Measurements from ENCODE around the gene CA5B. TPM values are rescaled to one million over a fixed set of nuclear protein-coding genes. Genes with fewer than 3 reads are reported as not detected.

The CA5B gene
- total and polyA plus RNA-seq, 2 donors (not counting 1 experiment from before 2014, with no cell fraction given), result 7.4 to 11.6 TPM

- DNase-seq (ENCODE audit: low read depth in 2 of 2), result no peak
- H3K79me2 ChIP-seq (ENCODE audit: control insufficient read depth, insufficient read depth, low read length), result no peaks in the 10 kb centered on the region
- TF ChIP-seq EZH2 (IDR thresholded peaks at IDR 0.05; ENCODE audit: low read length, missing control alignments), result no peak
- TF ChIP-seq, protein P1, sequence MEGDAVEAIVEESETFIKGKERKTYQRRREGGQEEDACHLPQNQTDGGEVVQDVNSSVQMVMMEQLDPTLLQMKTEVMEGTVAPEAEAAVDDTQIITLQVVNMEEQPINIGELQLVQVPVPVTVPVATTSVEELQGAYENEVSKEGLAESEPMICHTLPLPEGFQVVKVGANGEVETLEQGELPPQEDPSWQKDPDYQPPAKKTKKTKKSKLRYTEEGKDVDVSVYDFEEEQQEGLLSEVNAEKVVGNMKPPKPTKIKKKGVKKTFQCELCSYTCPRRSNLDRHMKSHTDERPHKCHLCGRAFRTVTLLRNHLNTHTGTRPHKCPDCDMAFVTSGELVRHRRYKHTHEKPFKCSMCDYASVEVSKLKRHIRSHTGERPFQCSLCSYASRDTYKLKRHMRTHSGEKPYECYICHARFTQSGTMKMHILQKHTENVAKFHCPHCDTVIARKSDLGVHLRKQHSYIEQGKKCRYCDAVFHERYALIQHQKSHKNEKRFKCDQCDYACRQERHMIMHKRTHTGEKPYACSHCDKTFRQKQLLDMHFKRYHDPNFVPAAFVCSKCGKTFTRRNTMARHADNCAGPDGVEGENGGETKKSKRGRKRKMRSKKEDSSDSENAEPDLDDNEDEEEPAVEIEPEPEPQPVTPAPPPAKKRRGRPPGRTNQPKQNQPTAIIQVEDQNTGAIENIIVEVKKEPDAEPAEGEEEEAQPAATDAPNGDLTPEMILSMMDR (conservative IDR thresholded peaks at IDR 0.05 in 1 of 2, IDR thresholded peaks at IDR 0.05 in 1 of 2; ENCODE audit: low read depth in 1 of 2, low read length in 2 of 2), result no peak
- no peaks in the 10 kb centered on the region for H3K36me3 ChIP-seq (ENCODE audit: control insufficient read depth, insufficient read depth, low read length)
- H3K27me3 ChIP-seq (ENCODE audit: control insufficient read depth, insufficient read depth, low read length), result no peaks in the 10 kb centered on the region
- H3K4me2 ChIP-seq (ENCODE audit: extremely low read depth, insufficient read depth, low read length), result no peak overlapping the region
- H3K4me3 ChIP-seq (replicated peaks in 1 of 4; ENCODE audit: control extremely low read depth in 1 of 4, insufficient read depth in 1 of 4, low read depth in 3 of 4, low read length in 4 of 4), result no peak overlapping the region
- no peak overlapping the region for H3K27ac ChIP-seq (ENCODE audit: insufficient read depth, low read length)
- no peaks in the 10 kb centered on the region for H4K20me1 ChIP-seq (ENCODE audit: control insufficient read depth, extremely low read depth, insufficient read depth, low read length)
- no peaks in the 10 kb centered on the region for H3K9me3 ChIP-seq (ENCODE audit: control insufficient read depth, insufficient read depth, low read depth, low read length)
- H3K9ac ChIP-seq (ENCODE audit: insufficient read depth, low read length), result no peak overlapping the region
- no peak overlapping the region for H2AFZ ChIP-seq (ENCODE audit: low read length)
- no peaks in the 10 kb centered on the region for H3K4me1 ChIP-seq (ENCODE audit: control insufficient read depth, extremely low read depth, insufficient read depth, low read length)
These were observed 47.2 kb downstream of the CA5B start for GRCh38 chrX:15785176-15785750.

GRCh38 chrX:15786915-15787314, 48.8 kb downstream of the CA5B start:
- H3K9ac ChIP-seq (ENCODE audit: insufficient read depth, low read length), result no peak overlapping the region
- no peak overlapping the region for H3K4me3 ChIP-seq (replicated peaks in 1 of 4; ENCODE audit: control extremely low read depth in 1 of 4, insufficient read depth in 1 of 4, low read depth in 3 of 4, low read length in 4 of 4)
- no peak overlapping the region for H3K27ac ChIP-seq (ENCODE audit: insufficient read depth, low read length)
- H3K4me2 ChIP-seq (ENCODE audit: extremely low read depth, insufficient read depth, low read length), result no peak overlapping the region
- DNase-seq (ENCODE audit: low read depth in 2 of 2), result no peak
- H4K20me1 ChIP-seq (ENCODE audit: control insufficient read depth, extremely low read depth, insufficient read depth, low read length), result no peaks in the 10 kb centered on the region
- no peak overlapping the region for H2AFZ ChIP-seq (ENCODE audit: low read length)
- H3K36me3 ChIP-seq (ENCODE audit: control insufficient read depth, insufficient read depth, low read length), result no peaks in the 10 kb centered on the region
- no peaks in the 10 kb centered on the region for H3K79me2 ChIP-seq (ENCODE audit: control insufficient read depth, insufficient read depth, low read length)
- no peaks in the 10 kb centered on the region for H3K9me3 ChIP-seq (ENCODE audit: control insufficient read depth, insufficient read depth, low read depth, low read length)
- TF ChIP-seq EZH2 (IDR thresholded peaks at IDR 0.05; ENCODE audit: low read length, missing control alignments), result no peak
- H3K4me1 ChIP-seq (ENCODE audit: control insufficient read depth, extremely low read depth, insufficient read depth, low read length), result no peaks in the 10 kb centered on the region
- H3K27me3 ChIP-seq (ENCODE audit: control insufficient read depth, insufficient read depth, low read length), result no peaks in the 10 kb centered on the region

- Histone ChIP-seq H3K9ac (ENCODE audit: insufficient read depth, low read length) (peak within 1 kb of the TSS; percentile 76), H3K9me3 (ENCODE audit: control insufficient read depth, insufficient read depth, low read depth, low read length) (no peaks in the 10 kb centered on the region), H3K79me2 (ENCODE audit: control insufficient read depth, insufficient read depth, low read length) (no peaks in the 10 kb centered on the region), H3K4me1 (ENCODE audit: control insufficient read depth, extremely low read depth, insufficient read depth, low read length) (no peaks in the 10 kb centered on the region), H3K27me3 (ENCODE audit: control insufficient read depth, insufficient read depth, low read length) (no peaks in the 10 kb centered on the region), H4K20me1 (ENCODE audit: control insufficient read depth, extremely low read depth, insufficient read depth, low read length) (no peaks in the 10 kb centered on the region), H3K4me3 (replicated peaks in 1 of 4; ENCODE audit: control extremely low read depth in 1 of 4, insufficient read depth in 1 of 4, low read depth in 3 of 4, low read length in 4 of 4) (peak within 1 kb of the TSS; percentile 71 to 96 (median 90)), H2AFZ (ENCODE audit: low read length) (peak within 1 kb of the TSS; percentile 97), H3K36me3 (ENCODE audit: control insufficient read depth, insufficient read depth, low read length) (no peaks in the 10 kb centered on the region), H3K27ac (ENCODE audit: insufficient read depth, low read length) (peak within 1 kb of the TSS; percentile 85), H3K4me2 (ENCODE audit: extremely low read depth, insufficient read depth, low read length) (peak within 1 kb of the TSS; percentile 97)
- peak; percentile 60 to 86 for DNase-seq (ENCODE audit: low read depth in 2 of 2)
- TF ChIP-seq EZH2 (IDR thresholded peaks at IDR 0.05; ENCODE audit: low read length, missing control alignments), result no peak
- TF ChIP-seq, protein P1 (conservative IDR thresholded peaks at IDR 0.05 in 1 of 2, IDR thresholded peaks at IDR 0.05 in 1 of 2; ENCODE audit: low read depth in 1 of 2, low read length in 2 of 2), result no peak
These were observed 52.1 kb downstream of the CA5B start, which contains the start of gene ZRSR2 for GRCh38 chrX:15789979-15790768. Gene ZRSR2, plus strand, starts transcription at chrX:15790484. Its CDS starts 12 bp downstream, at chrX:15790496.
